GM18909 (cell line): ENCODE measurements around the gene SIVA1.

Source experiments
- ATAC-seq: cut with Tn5 transposase; IDR thresholded peaks from one replicate; pipeline ENCODE4 v1.9.1; 2021; ENCODE audit warnings: mild to moderate bottlenecking; ENCODE audit not compliant: unreplicated experiment, poor library complexity

SIVA1 gene

DNA sequence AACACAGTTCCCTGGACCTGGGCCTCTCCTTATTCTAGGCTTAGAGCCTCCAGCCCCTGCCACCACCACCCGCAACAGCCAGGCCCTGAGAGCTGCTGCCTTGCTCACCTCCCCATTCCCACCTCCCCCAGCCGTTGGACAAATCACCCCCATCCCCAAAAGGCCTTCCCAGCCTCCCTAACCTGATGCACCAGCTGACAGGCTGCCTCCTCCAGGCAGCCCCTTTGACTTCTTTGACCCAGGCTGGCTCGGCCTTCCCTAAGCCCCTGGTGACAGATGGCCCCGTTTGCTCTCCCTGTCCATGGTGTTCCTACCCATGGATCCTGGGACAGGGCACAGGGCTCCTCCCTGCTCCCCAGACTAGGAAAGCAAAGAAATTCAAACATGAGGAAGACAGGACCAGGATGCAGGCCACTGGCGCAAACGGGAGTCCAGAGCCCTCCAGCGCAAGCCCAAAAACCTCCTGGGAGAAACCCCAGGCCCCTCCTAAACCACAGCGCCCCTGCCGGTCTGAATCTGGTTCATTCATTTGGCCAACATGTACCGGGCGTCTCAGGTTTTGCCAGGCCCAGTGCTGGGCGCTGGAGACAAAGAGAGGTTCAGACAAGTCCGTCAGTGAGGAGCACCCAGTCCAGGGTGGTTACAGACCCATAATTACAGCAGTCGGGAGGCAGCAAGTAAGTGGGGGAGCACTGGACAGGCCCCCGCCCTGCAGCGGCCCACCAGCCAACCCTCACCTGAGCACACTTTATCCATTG, 40.2 kb downstream of the SIVA1 start:
- no peak for ATAC-seq

DNA sequence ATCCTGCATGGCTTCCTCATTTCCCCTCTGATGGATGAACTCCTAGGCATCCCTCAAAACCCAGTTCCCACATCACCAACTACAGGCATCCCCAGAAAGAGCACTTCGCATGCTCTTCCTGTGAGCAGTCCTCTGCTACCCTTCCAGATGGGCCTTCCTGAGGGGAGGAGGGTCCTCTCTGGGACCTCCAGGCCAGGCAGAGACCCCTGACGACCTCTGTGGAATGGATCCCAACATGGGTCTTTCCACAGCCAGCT, 40.7 kb downstream of the SIVA1 start:
- no peak for ATAC-seq

DNA sequence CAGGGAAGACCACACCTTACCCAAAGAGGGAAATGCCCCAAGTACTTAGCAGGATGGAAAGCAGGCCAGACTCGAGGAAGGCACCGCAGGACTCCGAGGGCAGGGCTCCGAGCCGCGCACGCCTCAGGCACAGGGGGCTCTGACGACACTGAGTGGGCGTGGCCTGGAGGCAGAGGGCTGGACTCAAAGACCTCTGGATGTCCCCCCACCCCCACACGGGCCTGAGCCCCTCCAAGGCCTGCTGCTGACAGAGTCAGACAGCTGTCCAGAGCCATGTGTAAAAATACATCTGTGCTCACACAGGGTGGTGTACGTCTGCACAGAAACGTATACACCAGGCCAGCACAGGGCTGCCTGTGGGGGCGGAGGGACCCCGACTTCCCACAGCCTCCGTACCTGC, 41.2 kb downstream of the SIVA1 start:
- ATAC-seq: no peak

DNA sequence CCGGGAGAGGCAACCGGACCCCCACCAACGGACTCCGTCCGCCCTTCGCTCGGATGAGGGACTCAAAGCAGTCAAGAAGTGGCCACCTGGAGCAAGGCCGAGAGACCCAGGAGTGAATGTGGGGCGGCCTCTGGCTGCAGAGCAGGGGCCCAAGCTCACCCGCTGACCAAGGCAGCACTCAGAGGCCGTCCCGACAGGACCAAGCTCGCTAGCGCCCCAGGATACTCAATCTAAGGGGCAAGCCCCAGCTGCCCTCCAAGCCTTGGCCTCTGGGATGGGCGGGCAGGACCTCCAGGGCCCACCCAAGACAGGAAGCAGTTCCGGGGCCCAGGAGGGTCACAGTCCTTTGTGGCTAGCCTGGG, 41.7 kb downstream of the SIVA1 start:
- peak; percentile 12 for ATAC-seq

DNA sequence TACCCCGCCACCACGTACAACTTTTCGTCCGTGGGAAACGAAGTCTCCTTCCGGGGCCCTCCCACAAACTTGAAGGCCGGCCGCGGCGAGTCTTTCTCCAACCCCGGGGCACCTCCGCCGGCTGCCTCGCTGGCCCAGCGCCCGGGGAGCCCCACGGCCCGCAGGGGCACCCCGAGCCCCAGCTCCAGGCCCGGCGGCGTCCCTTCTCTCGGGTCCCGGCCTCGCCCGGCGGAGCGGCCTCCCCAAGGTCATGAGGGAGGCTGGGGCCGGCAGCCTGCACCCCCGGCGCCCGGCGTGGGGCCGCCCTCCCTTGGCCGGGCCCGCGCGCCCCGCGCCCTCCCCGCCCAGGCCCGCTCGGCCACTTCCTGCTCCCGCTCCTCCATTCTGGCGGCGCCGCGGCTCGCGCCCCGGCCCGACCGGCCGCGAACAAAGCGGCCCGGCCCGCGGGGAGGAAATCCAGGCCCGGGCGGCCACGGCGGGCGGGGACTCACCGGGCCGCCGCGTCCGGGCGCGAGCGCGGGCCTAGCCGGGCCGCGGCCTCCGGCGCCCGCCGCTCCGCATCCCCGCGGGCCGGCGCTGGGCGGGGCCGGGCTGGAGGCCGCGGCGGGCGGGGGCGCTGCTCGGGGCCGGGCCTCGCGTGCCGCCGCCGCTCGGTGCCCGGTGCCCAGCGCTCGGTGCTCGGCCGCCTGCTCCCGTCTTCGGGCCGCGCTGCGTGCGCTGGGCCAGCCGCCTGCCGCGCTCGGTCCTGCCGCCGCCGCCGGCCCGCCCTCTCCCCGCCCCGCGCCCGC, 42.2 kb downstream of the SIVA1 start, which contains the start of gene AKT1:
Gene AKT1 (minus strand): TSS at position 756 of the 788 bp plus-strand sequence. CDS start 3,105 bp downstream, outside the sequence.
- peak; percentile 33 for ATAC-seq

DNA sequence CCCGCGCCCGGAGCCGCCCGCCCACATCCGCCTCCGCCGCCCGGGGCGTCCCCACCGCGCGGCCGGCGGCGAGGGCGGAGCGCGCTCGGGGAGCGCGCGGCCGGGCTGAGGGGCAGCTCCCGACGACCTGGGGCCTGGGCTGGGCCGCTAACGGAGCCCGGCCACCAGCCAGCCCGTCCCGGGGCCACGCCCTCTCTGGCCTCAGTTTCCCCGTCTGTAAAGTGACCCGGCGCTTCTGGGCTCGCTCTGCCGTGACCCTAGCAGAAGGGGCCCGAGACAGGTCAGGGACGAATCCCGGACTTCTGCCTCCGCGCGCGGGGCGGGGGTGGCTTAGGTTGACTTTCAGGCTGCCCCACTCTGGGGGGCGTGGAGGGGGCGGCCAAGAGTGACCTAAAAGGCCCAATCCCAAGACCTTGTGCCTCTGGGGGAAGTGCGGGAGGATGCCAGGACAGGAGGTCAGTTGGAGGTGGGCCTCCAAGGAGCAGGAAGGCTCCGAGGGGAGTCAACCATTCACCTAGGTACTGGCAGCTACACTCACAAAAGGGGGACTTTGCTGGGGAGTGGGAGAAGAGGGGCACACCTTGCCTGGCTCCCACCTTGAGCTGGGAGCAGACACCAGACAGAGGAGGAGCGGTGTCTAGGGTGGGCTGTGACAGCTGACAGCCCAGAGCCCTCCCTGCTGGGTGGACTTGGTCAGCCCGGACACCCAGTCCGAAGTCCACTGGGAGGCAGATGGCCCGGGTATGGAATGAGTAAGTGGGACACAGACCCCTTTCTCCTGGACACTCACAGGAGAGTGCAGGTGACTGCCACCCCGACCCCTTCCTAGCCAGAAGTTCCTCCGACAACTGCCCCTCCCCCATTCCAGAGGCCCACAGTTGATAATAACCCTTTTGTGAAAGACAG, 43.1 kb downstream of the SIVA1 start:
- peak; percentile 37 for ATAC-seq

DNA sequence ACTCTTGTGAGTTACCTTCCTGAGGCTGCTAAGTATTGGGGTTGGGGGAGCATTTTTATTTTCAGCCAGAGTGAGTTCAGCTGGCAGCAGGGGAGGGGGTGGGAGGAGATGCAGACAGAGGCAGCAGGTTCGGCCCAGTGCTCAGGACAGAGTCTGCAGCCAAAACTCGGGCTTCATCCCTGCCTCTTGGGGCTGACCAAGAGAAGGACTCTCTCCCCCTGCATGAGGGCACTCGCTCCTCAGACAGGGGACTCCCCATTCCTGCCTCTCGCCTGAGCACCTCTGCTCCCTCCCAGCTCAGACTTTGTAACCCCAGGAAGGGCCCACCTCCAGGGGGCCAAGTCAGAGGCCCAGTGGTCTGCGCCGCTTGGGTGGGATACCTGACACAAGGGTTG, 43.7 kb downstream of the SIVA1 start:
- no peak for ATAC-seq

DNA sequence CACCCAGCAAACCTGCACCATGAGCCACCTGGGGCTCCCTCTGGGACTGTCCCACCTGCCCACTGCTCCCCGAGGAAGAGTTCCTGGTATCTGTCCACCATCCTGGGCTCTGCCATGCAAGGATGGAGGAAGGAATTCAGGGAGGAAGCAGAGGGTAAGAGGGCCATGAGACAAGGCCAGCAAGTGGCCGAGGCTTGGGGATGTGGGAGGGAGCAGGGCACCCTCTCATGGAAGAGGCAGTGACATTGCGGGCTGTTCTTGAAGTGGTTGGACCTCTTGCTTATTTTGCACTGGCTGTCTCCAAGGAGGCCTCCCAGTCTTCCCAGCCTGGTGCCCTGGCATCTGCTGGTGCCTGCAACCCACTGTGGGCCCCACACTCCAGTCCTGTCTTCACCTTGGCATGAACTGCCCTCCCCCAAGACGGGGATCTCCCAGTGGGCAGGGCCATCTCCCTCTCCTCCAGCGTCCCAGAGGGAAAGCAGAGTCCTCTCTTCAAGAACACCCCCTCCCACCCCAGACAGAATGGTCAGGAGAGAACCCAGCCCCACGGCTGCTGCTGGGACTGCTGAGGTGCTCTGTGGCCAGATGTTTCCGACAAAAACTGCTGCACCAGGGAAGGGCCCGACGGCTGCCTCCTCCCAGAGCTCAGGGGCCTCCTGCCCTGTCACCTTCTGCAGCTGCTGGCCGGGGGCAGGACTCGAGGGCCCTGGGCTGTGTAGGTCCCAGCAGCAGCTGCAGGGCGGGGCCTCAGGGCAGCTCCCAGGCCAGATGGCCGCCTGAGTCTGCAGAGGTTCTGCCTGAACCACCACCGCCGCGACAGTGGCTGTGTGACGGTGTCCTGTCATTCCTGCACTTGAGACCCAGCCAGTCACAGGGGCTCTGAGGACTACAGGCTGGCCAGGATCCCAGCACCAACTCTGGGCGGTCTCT, 44.4 kb downstream of the SIVA1 start:
- no peak for ATAC-seq

DNA sequence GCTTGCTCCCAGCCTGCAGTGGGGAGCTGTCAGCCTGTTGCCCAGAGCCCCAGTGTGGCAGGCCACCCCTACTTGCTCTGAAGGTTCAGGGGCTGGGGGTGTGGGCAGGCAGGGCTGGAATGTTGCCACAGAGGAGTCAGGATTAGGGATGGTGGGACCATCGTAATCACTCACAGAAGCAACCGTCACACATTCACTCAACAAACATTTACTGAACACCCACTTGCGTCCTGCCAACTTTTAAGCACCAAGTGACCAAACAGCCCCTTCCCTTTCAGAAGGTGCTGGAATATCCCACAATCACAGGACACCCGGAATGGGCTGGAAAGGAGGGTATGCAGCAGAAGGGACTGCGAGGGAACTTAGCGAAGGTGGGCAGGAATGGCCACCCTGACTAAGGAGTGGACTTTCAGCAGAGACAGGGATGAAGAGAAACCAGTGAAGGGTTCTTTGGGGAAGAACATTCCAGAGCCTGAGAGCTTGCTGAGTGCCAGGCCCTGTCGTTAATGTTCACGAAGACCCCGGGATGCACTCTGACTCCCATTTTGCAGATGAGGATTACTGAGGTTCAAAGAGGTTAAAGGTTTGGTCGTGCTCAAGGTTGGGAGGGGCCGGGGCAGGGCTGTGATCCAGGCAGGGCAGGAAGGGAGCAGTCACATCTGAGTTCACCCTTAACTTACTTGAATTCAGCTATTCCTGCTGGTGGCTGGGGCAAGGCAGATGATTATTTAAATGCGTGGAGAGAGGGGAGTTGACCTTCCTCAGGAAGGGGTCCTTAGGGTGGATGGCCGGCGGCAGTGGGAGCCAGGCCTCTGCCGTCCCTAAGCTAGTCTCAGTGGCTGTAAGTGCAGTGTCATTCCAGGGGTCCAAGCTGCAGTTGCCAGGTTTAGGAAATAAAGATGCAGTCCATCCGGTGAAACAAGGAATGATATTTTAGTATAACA, 45.6 kb downstream of the SIVA1 start:
- ATAC-seq: no peak

DNA sequence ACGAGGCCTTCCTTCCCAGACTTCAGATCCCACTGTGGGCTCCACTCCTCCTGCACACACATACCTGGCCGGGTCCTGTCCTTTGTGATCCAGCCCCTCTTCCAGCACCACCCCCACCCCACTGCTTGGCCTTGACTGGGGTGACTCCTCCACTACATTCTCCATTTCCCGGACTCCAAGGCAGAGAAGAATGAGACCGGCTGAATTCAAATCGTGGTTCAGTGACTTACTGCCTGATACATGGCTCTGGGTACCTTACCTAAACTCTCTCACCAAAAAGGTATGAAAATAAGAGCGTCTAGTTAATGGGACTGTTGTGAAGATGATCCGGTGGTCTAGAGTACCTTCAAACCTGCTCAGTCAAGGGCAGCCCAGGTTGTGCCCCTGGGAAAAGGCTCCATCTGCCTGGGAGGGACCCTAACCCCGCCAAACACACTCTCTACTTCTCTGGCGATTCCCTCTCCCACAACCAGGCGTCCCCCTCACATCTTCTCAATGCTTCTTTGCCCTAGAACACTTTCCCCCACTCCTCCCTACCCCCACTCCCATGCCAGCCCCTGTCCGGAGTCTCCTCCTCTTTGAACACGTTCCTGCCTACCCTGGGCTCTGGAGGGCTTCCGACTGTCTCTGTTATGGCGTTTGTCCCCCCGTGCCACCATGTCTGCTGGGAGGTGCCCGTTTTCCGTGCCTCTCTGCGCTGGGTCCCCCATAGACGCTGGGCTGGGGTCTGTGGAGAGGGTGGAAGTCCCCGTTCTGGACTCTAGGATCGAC, 46.5 kb downstream of the SIVA1 start:
- ATAC-seq: no peak

DNA sequence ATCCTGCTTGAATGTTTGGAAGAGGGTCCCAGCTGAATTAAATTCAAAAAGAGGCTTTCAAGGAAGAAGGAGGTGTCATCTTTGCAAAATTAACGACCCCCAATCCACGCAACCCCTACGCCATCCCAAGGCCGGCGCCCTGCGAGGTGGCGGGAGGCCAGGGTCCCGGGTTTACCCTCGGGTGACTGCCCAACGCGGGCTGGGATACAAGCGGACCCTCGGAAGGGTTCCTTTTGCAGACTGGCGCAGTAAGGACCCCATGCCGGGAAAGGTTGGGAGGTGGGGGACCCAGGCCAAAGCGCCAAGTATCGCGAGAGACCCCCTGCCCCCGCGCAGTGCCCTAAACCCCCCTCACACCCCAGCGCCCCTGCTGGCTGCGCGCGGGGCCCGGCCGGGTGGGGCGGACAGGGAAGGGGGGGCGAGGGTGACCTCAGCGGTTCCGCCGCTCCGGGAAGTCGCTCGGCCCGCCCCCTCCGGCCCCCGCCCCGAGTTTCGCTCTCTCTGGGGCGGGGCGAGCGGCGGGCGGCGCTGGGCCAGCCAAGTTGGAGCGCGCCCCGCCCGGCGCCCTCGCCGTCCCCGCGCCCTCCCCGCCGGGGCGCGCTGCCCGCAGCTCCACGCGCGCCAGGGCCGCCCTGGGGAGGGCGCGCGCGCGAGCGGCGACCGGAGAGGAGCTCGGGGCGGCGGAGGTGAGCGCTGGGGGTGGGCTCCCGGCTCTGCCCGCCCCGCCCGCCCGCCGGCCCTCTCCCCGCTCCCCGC, 47.2 kb downstream of the SIVA1 start:
- peak; percentile 48 for ATAC-seq

DNA sequence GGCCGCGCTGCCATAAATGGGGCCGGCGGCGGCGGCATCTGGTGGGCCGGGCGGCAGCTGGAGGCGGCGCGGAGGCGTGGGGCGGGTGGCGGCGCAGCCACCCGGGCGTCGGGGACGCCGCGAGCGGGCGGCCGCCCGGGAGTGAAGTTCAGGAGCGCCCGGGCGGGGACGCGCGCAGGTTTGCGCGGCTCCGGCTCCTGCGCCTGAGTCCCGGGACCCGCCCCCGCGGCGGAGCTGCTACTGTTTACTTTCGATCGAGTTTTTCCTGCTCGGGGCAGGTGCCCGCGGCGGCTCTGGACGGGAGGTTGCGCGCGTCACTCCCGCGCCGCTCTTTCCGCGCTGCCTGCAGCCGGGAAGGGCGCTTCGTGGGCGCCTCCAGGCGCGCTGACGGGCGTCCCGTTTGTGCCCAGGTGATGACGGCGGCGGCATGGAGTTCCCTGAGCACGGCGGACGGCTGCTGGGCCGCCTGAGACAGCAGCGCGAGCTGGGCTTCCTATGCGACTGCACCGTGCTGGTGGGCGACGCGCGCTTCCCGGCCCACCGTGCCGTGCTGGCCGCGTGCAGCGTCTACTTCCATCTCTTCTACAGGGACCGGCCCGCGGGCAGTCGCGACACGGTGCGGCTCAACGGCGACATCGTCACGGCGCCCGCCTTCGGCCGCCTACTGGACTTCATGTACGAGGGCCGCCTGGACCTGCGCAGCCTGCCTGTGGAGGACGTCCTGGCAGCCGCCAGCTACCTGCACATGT, 48.0 kb downstream of the SIVA1 start, which contains the start of gene ZBTB42:
Gene ZBTB42 (plus strand): TSS at position 331 of the 749 bp plus-strand sequence. CDS start 97 bp downstream, at position 428.
- ATAC-seq: peak; percentile 33

DNA sequence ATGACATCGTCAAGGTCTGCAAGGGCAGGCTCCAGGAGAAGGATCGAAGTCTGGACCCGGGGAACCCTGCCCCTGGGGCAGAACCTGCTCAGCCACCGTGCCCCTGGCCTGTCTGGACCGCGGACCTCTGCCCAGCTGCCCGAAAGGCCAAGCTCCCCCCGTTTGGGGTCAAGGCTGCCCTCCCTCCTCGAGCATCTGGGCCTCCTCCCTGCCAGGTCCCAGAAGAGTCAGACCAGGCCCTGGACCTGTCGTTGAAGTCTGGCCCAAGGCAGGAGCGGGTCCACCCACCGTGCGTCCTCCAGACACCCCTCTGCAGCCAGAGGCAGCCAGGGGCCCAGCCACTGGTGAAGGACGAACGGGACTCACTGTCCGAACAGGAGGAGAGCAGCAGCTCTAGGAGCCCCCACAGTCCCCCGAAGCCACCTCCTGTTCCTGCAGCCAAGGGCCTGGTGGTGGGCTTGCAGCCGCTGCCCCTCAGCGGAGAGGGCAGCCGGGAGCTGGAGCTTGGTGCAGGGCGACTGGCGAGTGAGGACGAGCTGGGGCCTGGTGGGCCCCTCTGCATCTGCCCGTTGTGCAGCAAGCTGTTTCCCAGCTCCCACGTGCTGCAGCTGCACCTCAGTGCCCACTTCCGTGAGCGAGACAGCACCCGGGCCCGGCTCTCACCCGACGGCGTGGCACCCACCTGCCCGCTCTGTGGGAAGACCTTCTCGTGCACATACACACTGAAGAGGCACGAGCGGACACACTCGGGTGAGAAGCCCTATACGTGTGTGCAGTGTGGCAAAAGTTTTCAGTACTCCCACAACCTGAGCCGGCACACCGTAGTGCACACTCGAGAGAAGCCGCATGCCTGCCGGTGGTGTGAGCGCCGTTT, 48.8 kb downstream of the SIVA1 start:
- ATAC-seq: no peak

DNA sequence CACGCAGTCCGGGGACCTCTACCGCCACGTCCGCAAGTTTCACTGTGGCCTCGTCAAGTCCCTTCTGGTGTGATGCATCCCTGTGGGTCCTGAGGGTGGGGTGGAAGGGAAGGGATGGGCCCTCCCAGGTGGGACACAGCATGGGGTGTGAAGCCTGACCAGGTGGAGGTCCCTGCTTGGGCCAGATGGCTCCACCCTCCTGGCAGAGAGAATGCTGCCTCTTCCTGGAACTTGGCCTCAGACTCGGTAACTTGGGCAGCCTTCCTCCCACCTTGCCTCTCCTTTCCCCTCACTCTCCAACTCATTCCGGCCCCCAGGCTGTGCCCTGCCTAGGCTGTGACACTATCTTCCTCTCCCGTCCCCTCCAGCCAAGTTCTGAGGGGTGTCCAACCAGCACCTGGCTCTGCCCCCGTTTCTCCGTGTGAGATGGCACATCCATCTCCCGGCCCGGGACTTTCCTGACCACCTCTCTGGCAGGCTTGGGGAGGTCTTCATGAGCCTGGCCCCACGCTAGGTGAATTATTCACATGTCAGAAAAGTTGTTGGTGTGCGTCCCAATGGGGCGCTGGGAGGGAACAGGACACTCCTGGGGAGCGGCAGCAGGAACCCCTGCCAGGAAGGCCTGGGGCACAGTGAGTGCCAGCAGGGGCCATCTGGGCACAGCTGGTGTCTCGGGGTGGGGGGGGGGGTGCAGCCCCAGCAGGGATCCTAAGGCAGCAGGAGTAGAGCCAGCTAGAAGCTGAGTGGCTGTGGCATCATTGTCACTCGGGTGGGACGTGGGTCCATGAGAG, 49.6 kb downstream of the SIVA1 start:
- no peak for ATAC-seq
